GM21423 (cell line): Measurements from ENCODE around the gene TDRD3.
A peak's percentile ranks its signal among the peaks of the same experiment; 100 is the strongest.
"Not testable (repeated sequence)": the region's sequence is repeated elsewhere in the genome, so short reads cannot be mapped to it uniquely, and the experiment has no call there.

Experiments
- ATAC-seq: cut with Tn5 transposase; IDR thresholded peaks from one replicate; pipeline ENCODE4 v1.9.1; 2021; ENCODE audit warnings: mild to moderate bottlenecking, moderate library complexity; ENCODE audit not compliant: unreplicated experiment

TDRD3 gene

DNA sequence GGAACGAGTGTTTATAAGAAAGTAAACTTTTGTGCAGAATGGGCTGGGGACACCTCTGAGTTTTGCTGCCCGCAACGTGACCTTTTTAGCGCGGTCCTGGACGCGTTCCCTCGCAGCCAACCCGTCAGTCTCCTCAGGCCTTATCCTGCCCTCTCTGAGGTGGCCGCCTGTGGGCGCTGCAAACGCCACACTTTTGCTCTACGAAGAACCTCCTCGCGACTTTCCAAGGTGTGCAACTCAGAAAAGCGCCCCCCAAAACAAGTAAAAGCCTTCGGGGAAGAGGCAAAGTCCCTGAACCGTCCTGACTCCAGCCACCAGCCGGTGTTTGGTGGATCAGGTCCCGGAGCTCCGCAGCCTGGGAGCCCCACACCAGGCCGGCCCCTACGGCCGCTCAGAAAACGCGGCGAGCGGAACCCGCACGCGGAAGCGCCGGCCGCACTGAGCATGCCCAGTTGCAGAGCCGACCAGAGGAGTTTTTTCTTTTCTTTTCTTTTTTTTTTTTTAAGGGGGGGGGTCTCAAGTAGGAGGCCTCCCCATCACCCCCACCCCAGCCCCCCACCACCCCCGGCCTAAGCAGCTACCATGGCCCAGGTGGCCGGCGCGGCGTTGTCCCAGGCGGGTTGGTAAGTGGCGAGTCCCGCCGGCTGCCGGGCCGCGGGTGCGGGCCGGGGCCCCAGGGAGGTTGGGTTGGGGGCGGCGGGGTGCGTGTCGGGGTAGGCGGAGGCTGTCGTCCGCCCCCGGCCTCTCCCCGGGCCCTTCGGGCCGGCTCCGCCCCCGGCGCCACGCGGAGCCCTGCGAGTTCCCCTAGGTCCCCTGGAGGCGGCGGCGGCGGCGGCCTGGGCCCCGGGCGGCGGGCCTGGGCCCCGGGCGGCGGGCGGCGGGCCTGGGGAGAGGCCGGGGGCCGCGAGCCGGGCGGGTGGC, at the start of gene TDRD3:
TDRD3 (plus strand) TSS at position 438 of the 921 bp plus-strand sequence; CDS start at position 583, 145 bp downstream.
- ATAC-seq = peak; percentile 58

- ATAC-seq = no peak
Observed at GRCh38 chr13:60347690-60348089, 49.3 kb upstream of the TDRD3 start.

GRCh38 chr13:60348097-60348496, 48.9 kb upstream of the TDRD3 start:
- ATAC-seq = no peak

- ATAC-seq = no peak
Observed at GRCh38 chr13:60351326-60351725, 45.7 kb upstream of the TDRD3 start.

- no peak for ATAC-seq
Observed at GRCh38 chr13:60351855-60352615, 45.0 kb upstream of the TDRD3 start.

DNA sequence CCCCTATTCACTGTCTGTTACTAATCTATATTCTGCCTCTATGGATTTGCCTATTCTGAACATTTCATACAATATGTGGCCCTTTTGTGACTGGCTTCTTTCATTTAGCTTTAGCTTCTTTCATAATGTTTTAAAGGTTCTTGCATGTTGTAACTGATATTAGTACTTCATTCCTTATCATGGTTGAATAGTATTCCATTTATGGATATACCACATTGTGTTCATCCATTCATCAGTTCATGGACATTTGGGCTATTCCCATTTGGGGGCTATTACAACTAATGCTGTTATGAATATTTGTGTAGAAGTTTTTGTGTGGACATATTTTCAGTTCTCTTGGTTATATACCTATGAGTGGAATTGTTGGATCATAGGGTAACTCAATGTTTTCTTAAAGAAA, 44.4 kb upstream of the TDRD3 start:
- ATAC-seq = no peak

DNA sequence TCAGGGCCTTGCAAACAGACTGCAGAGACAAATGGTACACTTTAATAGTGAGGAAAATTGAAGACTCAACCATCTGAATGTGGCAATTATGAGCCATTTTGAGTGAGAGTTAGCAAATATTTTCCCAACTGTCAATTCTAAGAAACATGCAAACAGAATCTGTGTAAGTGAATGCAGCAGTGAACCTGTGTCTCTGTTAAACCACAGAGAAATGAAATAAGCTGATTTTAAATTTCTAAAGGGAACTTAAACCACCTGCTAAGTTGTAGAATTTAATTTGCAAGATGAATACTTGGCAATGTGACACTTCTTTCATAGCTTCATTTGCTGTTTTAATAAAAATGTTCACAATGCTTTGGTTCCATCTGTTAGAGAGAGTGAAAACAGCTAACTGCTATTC, 42.0 kb upstream of the TDRD3 start:
- ATAC-seq = no peak

GRCh38 chr13:60356970-60357369, 40.0 kb upstream of the TDRD3 start:
- no peak for ATAC-seq

DNA sequence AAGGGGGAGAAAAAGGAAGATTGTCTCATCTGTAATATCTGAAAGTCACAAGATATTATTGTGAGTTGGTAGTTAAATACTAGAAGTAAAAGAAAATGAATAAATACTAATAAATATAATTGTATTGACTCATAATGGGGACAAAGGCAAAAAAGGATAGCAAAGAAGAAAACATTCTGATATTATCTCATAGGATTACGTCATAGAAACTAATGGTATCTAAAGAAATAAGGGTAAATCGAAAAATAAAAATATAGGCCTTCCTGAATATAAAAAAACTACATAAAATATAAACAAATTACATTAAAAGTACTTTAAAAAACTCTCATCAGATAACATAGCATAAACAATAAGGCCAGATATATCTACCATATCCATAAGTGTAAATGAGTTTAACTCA, 38.6 kb upstream of the TDRD3 start:
- no peak for ATAC-seq

- no peak for ATAC-seq
Observed at GRCh38 chr13:60363288-60363687, 33.7 kb upstream of the TDRD3 start.

- no peak for ATAC-seq
Observed at GRCh38 chr13:60369242-60369641, 27.8 kb upstream of the TDRD3 start.

DNA sequence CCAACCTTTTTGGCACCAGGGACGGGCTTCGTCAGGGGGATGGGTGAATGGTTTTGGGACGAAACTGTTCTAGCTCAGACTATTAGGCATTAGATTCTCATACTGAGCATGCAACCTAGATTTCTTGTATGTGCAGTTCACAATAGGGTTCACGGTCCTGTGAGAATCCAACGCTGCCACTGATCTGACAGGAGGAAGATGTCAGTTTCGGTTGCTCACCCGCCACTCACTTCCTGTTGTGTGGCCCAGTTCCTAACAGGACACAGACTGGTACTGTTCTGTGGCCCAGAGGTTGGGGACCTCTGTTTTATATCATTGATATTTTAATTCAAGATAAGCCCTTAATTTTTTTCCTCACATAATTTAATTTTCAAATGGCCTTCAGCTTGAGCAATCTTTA, 26.7 kb upstream of the TDRD3 start:
- ATAC-seq = no peak

DNA sequence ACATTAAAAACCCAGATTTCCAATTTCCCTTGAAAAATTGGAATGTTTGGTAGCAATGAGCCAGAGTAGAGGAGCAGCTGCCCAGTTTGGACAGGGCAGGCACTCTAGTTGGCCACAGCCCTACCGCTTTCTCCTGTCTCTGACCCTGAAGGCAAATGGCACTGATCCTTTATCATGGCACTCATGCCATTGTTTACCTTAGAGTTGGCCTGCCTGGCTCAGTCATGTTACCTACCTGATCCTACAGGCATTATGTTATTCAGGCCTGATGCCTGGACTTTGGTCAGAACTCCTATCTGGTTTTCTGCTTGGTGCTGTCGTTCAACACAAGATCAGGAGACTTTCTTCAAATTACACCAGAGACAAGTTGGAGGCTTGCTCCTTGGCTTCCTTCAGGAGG, 24.9 kb upstream of the TDRD3 start:
- no peak for ATAC-seq

DNA sequence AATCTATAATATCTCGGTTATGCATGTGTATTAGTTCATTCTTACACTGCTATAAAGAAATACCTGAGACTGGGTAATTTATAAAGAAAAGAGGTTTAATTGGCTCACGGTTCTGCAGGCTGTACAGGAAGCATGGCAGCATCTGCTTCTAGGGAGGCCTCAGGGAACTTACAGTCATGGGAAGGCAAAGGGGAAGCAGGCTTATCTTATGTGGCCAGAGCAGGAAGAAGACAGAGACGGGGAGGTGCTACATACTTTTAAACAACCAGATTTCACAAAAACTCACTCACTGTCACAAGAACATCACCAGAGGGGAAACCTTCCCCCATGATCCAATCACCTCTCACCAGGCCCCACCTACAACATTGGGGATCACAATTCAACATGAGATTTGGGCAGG, 17.7 kb upstream of the TDRD3 start:
- not testable (repeated sequence) for ATAC-seq

DNA sequence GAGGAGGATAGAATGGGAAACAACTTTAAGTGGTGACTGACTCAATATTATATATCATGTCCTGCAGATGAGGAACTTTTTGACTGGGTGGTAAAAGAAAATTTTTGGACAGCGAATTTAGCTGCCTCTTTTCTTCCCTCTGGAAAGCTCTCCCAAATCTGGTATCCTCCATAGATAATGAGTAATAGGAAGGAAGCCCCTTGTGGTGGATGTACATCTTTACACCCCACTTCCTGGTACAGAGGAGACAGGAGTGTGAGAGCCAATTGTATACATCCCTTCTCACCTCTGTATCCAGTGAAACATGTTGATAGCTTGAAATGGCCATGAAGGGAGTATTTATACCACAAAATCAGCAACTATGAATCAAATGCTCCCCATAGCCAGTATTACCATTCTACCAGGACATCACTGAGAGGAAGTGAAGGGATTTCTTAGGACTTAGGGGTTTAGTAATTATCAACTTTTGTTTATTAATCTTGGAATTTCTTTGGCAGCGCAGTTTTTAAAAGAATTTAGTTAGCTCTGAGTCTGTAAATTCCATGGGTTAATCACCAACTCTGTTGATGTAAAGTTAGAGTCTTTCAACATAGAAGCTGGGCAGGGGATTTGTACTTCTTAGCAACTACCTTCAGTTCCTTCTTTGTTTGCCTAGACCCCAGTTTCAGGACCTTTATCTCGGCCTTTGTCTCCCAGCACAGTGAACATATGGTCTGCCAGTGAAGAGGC, 17.0 kb upstream of the TDRD3 start:
- no peak for ATAC-seq

- ATAC-seq = no peak
Observed at GRCh38 chr13:60384911-60385310, 12.1 kb upstream of the TDRD3 start.

GRCh38 chr13:60386250-60386649, 10.8 kb upstream of the TDRD3 start:
- ATAC-seq = no peak

DNA sequence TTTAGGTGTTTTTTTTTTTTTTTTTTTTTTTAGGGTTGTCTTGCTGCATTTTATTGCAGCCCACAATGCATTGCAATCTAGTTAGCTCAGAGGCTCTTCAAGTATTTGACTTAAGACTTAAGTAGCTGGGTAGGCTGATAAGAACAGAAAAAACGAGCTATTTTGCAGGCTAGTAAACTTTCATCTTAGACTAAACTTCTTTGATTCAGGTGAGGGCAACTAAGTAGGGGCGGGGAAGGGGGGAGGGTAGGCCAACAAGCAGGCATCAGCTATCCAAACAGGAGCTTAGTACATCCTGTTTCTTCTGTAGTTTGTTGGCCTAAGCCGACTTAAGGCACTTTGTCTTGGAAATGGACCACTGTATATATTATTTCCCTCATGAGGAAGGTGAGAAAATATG, 4.9 kb upstream of the TDRD3 start:
- ATAC-seq = no peak

GRCh38 chr13:60395971-60396782, 843 bp upstream of the TDRD3 start:
- peak; percentile 71 for ATAC-seq

DNA sequence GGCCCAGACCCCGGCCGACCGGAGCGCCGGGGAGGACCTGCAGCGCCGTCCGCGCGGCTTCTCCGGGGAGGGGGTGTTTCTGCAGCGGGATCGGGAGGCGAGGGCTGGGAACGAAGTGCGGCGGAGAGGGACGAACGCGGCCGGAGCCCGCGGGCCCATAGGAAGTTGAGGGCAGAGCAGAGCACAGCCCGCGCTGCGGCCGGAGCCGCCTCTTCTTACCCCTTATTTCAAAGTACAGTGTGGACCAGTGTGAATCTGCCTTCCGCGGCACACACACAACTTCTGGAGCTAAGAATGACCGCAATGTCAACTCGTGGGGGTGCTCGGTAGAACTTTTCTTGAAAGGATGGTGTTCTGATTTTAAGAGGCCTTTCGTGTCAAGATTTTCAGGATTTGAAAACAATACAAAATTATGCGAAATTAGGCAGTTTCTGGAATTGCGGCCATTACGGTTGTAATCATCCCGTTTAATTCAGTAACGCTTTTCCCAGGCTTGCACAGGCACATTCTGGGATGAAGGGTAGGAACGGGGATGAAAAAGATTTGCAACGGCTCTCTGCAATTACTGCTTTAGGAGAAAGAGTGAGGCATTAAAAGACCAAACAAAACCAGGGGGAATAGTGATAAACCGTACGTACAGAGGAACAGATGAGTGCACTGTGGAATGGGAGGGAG, 821 bp downstream of the TDRD3 start:
- peak; percentile 28 for ATAC-seq
